Activated CD4-positive, alpha-beta T cell treated with anti-CD3 and anti-CD28 coated beads, Interleukin-2, amount 10 ng/mL, durations not matched to agents 7 days and 5 days (primary cell): ENCODE measurements around the gene FCMR. TPM values are rescaled to one million over a fixed set of nuclear protein-coding genes. Genes with fewer than 3 reads are reported as not detected.

ENCODE experiments used
- CTCF ChIA-PET: fragments of 350-600 bp; sonication (Branson Sonifier 250); formaldehyde crosslinking; loops from one replicate; lab custom pipeline; 2021; ENCODE audit warnings: antibody characterized with exemption; lab: Charles Lee
- POLR2A ChIA-PET: fragments of 350-600 bp; sonication (Branson Sonifier 250); formaldehyde crosslinking; loops from one replicate; lab custom pipeline; 2021; ENCODE audit warnings: antibody characterized with exemption; lab: Charles Lee
- DNase-seq: peaks from one replicate; pipeline ENCODE4 v3.0.0-alpha.2; 2020
- H3K27ac Mint-ChIP-seq: one replicate; pipeline ENCODE4 v1.8.0; 2021; ENCODE audit warnings: mild to moderate bottlenecking, moderate library complexity, mixed read lengths
- H3K27me3 Mint-ChIP-seq: one replicate; pipeline ENCODE4 v1.8.0; 2021; ENCODE audit warnings: mixed read lengths
- H3K36me3 Mint-ChIP-seq: one replicate; pipeline ENCODE4 v1.8.0; 2021; ENCODE audit warnings: low read depth, mixed read lengths
- H3K4me1 Mint-ChIP-seq: one replicate; pipeline ENCODE4 v1.8.0; 2021; ENCODE audit warnings: mixed read lengths
- H3K4me3 Mint-ChIP-seq: one replicate; pipeline ENCODE4 v1.8.0; 2021; ENCODE audit warnings: mild to moderate bottlenecking, moderate library complexity, mixed read lengths
- H3K9me3 Mint-ChIP-seq: one replicate; pipeline ENCODE4 v1.8.0; 2021; ENCODE audit warnings: mixed read lengths
- total RNA-seq, 2 experiments: library from RNA; stranded (reverse); gene quantifications; one replicate each; pipeline ENCODE4 v1.2.3, GENCODE V29; 2021

The FCMR gene
- total RNA-seq, 2 experiments from 2014 or later: 151 to 157 TPM

- DNase-seq: no peak
- no peaks in the 10 kb centered on the region for H3K4me1 Mint-ChIP-seq
- no peak within 1 kb of the TSS for H3K4me3 Mint-ChIP-seq
- no peaks in the 10 kb centered on the region for H3K36me3 Mint-ChIP-seq
- H3K27me3 Mint-ChIP-seq: peaks cover 11% of the 10 kb centered on the region
- POLR2A ChIA-PET: no interaction called here
- H3K27ac Mint-ChIP-seq: no peak within 1 kb of the TSS
- peaks cover 2% of the 10 kb centered on the region for H3K9me3 Mint-ChIP-seq
- CTCF ChIA-PET: interaction anchor here (0.6 to 3.8 kb wide), 6 partner anchors 10 to 212 kb away, joined by 3 to 20 read pairs (median 4); no protein-coding TSS in a partner anchor
Observed at GRCh38 chr1:206946261-206946660, 24.5 kb upstream of the FCMR start, which contains the start of gene PIGR. TSS of gene PIGR (minus strand) at chr1:206946466. CDS start at chr1:206940531, 5,935 bp downstream.

GRCh38 chr1:206945779-206946178 is 24.0 kb upstream of the FCMR start:
- no peak overlapping the region for H3K27ac Mint-ChIP-seq
- H3K27me3 Mint-ChIP-seq: peaks cover 11% of the 10 kb centered on the region
- H3K36me3 Mint-ChIP-seq: no peaks in the 10 kb centered on the region
- no peak overlapping the region for H3K4me3 Mint-ChIP-seq
- ChIA-PET CTCF (interaction anchor here (0.6 to 3.8 kb wide), 5 partner anchors 10 to 60 kb away, joined by 3 to 20 read pairs (median 4); no protein-coding TSS in a partner anchor), POLR2A (no interaction called here)
- peaks cover under 1% of the 10 kb centered on the region for H3K9me3 Mint-ChIP-seq
- DNase-seq: no peak
- no peaks in the 10 kb centered on the region for H3K4me1 Mint-ChIP-seq

GRCh38 chr1:206944703-206945102 is 23.0 kb upstream of the FCMR start:
- H3K9me3 Mint-ChIP-seq: no peaks in the 10 kb centered on the region
- no peak overlapping the region for H3K27ac Mint-ChIP-seq
- no peak overlapping the region for H3K4me3 Mint-ChIP-seq
- DNase-seq: no peak
- CTCF ChIA-PET: interaction anchor here (1.5 kb wide), 1 partner anchor 19 kb away, joined by 4 read pairs; no protein-coding TSS in a partner anchor
- H3K4me1 Mint-ChIP-seq: no peaks in the 10 kb centered on the region
- POLR2A ChIA-PET: no interaction called here
- no peaks in the 10 kb centered on the region for H3K36me3 Mint-ChIP-seq
- H3K27me3 Mint-ChIP-seq: peaks cover 11% of the 10 kb centered on the region

- DNase-seq: no peak
- H3K4me1 Mint-ChIP-seq: no peaks in the 10 kb centered on the region
- ChIA-PET POLR2A (no interaction called here), CTCF (interaction anchor here (0.7 to 3.1 kb wide), 7 partner anchors 8 to 40 kb away, joined by 3 to 6 read pairs (median 4); partner anchors contain the start of gene FCMR)
- no peak overlapping the region for H3K4me3 Mint-ChIP-seq
- H3K36me3 Mint-ChIP-seq: no peaks in the 10 kb centered on the region
- H3K9me3 Mint-ChIP-seq: no peaks in the 10 kb centered on the region
- H3K27ac Mint-ChIP-seq: no peak overlapping the region
- H3K27me3 Mint-ChIP-seq: peaks cover 9% of the 10 kb centered on the region
Observed at GRCh38 chr1:206941766-206942418, 20.2 kb upstream of the FCMR start.

DNA sequence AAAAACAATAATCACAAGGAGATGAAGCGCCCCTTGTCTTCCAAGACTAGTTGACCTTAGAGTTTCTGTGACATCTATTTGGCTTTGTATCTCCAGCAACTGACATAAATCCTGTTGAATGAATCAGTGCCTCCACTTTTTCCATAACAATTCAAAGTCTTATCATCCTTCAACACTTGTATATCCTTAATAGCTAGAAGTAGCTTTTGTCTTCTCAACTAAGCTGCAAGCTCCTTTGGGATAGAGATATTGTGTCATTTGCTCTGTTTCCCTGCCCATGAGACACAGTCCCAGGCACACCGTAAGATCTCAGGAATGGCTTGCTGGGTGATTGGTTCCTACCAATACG is 18.8 kb upstream of the FCMR start:
- POLR2A ChIA-PET: no interaction called here
- no peak overlapping the region for H3K27ac Mint-ChIP-seq
- H3K4me1 Mint-ChIP-seq: no peaks in the 10 kb centered on the region
- H3K4me3 Mint-ChIP-seq: no peak overlapping the region
- H3K36me3 Mint-ChIP-seq: no peaks in the 10 kb centered on the region
- CTCF ChIA-PET: interaction anchor here (2.4 kb wide), 1 partner anchor 9 kb away, joined by 5 read pairs; no protein-coding TSS in a partner anchor
- no peaks in the 10 kb centered on the region for H3K9me3 Mint-ChIP-seq
- H3K27me3 Mint-ChIP-seq: peaks cover 4% of the 10 kb centered on the region
- no peak for DNase-seq

GRCh38 chr1:206939841-206940587 is 18.3 kb upstream of the FCMR start:
- H3K9me3 Mint-ChIP-seq: no peaks in the 10 kb centered on the region
- no peaks in the 10 kb centered on the region for H3K4me1 Mint-ChIP-seq
- no peaks in the 10 kb centered on the region for H3K36me3 Mint-ChIP-seq
- DNase-seq: no peak
- no peak overlapping the region for H3K4me3 Mint-ChIP-seq
- ChIA-PET POLR2A (no interaction called here), CTCF (interaction anchor here (1.1 to 2.4 kb wide), 2 partner anchors 9 to 28 kb away, joined by 3 to 5 read pairs; no protein-coding TSS in a partner anchor)
- no peak overlapping the region for H3K27ac Mint-ChIP-seq
- H3K27me3 Mint-ChIP-seq: peaks cover 4% of the 10 kb centered on the region

GRCh38 chr1:206939131-206939530 is 17.4 kb upstream of the FCMR start:
- Mint-ChIP-seq H3K36me3 (no peaks in the 10 kb centered on the region), H3K4me3 (no peak overlapping the region), H3K4me1 (no peaks in the 10 kb centered on the region), H3K27ac (no peak overlapping the region), H3K9me3 (no peaks in the 10 kb centered on the region), H3K27me3 (peaks cover 4% of the 10 kb centered on the region)
- CTCF ChIA-PET: interaction anchor here (1.1 to 2.4 kb wide), 2 partner anchors 10 to 27 kb away, joined by 3 to 5 read pairs; no protein-coding TSS in a partner anchor
- no peak for DNase-seq
- POLR2A ChIA-PET: interaction anchor here (0.7 kb wide), 1 partner anchor 468 kb away, joined by 3 read pairs; no protein-coding TSS in a partner anchor

GRCh38 chr1:206937425-206937824 is 15.7 kb upstream of the FCMR start:
- Mint-ChIP-seq H3K4me1 (peaks cover 6% of the 10 kb centered on the region), H3K9me3 (no peaks in the 10 kb centered on the region), H3K27me3 (no peaks in the 10 kb centered on the region), H3K4me3 (no peak overlapping the region), H3K36me3 (no peaks in the 10 kb centered on the region), H3K27ac (no peak overlapping the region)
- CTCF ChIA-PET: interaction anchor here (1.1 to 2.7 kb wide), 3 partner anchors 10 to 45 kb away, joined by 4 to 20 read pairs (median 11); partner anchors contain the start of gene PIGR
- POLR2A ChIA-PET: no interaction called here
- DNase-seq: no peak

DNA sequence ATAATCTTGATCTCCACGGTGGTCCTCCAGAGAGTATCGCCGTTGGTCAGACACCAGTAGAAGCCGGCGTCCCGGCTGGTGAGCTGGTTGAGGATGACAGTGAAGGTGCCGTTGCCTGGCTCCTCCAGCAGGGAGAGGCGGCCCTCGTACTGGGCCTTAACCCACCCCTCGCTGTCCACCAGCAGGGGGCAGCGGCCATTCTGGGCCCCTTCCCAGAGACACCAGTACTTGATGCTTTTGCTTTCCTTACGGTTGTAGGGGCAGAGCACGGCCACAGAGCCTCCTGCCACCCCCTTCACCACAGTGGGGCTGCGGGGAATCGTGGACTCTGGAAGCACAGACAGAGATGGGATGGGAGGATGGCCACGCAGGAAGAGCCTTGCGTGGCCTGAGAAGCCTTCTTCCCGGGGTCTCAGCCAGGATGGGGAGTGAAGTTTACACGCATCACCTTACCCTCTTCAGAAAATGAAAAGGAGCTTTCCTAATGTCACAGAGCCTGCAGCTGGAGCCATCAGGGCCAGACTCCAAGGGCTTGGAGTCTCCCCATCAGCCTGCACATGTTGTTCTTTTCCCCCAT is 13.8 kb upstream of the FCMR start:
- H3K27ac Mint-ChIP-seq: no peak overlapping the region
- CTCF ChIA-PET: interaction anchor here (0.6 to 2.7 kb wide), 19 partner anchors 9 to 464 kb away, joined by 3 to 20 read pairs (median 4); partner anchors contain the start of genes IL24 and PIGR
- POLR2A ChIA-PET: no interaction called here
- H3K9me3 Mint-ChIP-seq: no peaks in the 10 kb centered on the region
- no peaks in the 10 kb centered on the region for H3K36me3 Mint-ChIP-seq
- no peaks in the 10 kb centered on the region for H3K27me3 Mint-ChIP-seq
- H3K4me3 Mint-ChIP-seq: no peak overlapping the region
- peak; percentile 68 for DNase-seq
- peaks cover 15% of the 10 kb centered on the region for H3K4me1 Mint-ChIP-seq

DNA sequence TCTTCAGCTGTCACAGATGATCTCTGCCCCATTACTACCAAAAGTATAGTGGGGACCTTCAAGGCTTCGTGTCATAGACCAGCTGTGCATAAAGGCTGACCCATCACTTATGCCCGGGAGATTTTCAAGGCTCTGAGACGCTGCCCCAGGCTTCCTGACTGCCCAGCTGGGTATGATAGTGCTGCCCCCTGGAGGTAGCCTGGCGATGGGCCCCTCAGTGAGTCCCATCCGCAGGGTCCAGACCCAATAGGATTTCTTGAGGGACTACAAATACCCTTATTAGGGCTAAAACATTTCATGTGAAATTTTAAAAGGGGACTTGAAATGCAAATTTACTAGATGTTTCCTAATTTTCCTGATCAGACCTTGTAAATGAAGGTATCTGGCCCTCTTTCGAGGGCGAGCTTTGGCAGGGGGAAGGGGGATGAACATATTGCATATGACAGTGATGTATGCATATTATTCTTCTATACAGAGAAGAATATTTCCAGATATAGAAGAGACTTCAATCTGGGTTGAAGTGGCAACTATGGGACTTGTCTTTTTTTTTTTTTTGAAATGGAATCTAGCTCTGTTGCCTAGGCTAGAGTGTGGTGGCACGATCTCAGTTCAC is 11.7 kb upstream of the FCMR start:
- no peak overlapping the region for H3K27ac Mint-ChIP-seq
- no peaks in the 10 kb centered on the region for H3K27me3 Mint-ChIP-seq
- peaks cover 28% of the 10 kb centered on the region for H3K4me1 Mint-ChIP-seq
- peak; percentile 70 for DNase-seq
- H3K4me3 Mint-ChIP-seq: no peak overlapping the region
- no peaks in the 10 kb centered on the region for H3K9me3 Mint-ChIP-seq
- CTCF ChIA-PET: interaction anchor here (0.7 to 3.6 kb wide), 18 partner anchors 8 to 321 kb away, joined by 3 to 13 read pairs (median 5); partner anchors contain the start of genes EIF2D and FCMR
- POLR2A ChIA-PET: no interaction called here
- no peaks in the 10 kb centered on the region for H3K36me3 Mint-ChIP-seq

DNA sequence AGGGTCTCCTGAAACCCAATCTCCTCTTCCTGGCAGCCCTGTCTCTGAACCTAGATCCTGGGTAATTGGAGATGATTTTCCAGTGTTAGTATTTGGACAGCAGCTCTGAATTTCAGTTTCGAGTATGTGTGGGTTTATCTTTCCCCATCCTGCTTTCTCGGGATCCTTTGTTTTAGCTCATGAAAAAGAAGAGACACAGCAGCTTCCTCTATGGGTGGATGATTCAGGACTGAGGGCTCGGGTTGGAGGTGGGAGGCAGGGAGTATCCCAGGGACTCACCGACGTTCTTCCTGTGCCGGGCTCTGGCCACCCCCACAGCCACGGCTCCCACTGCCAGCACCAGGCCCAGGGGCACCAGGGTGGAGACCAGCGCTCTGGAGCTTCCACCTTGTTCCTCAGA is 10.4 kb upstream of the FCMR start:
- CTCF ChIA-PET: interaction anchor here (0.8 to 3.6 kb wide), 13 partner anchors 10 to 364 kb away, joined by 3 to 13 read pairs (median 4); partner anchors contain the start of genes EIF2D and FCMR
- POLR2A ChIA-PET: no interaction called here
- Mint-ChIP-seq H3K4me1 (peaks cover 33% of the 10 kb centered on the region), H3K9me3 (no peaks in the 10 kb centered on the region), H3K27me3 (no peaks in the 10 kb centered on the region), H3K27ac (no peak overlapping the region), H3K4me3 (no peak overlapping the region), H3K36me3 (no peaks in the 10 kb centered on the region)
- no peak for DNase-seq

DNA sequence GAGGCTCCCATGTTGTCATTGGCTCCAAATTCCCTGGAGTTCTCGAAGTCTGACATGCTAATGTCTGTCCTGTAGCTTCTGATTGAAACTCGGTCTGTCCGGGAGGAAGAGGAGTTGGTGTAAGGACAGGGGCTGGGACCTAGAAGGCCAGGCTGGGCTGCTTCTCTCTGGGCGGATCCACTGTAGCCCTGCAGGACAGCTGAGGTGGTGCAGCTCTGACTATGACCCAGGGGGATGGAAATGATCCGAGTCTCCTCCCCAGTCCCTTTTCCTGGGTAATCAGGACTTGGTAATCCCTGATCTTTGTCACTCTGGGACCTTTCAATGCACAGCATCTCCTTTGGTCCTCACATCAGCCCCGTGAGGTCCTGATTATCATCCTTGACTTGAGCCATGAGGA is 10.0 kb upstream of the FCMR start:
- Mint-ChIP-seq H3K9me3 (no peaks in the 10 kb centered on the region), H3K36me3 (no peaks in the 10 kb centered on the region), H3K27ac (peak overlapping the region; percentile 33), H3K4me1 (peaks cover 33% of the 10 kb centered on the region), H3K27me3 (no peaks in the 10 kb centered on the region), H3K4me3 (no peak overlapping the region)
- POLR2A ChIA-PET: no interaction called here
- DNase-seq: no peak
- CTCF ChIA-PET: interaction anchor here (0.8 to 3.6 kb wide), 13 partner anchors 9 to 363 kb away, joined by 3 to 13 read pairs (median 4); partner anchors contain the start of gene FCMR
